ENCODE data around the gene TBX15.
"Not testable (repeated sequence)": the region's sequence is repeated elsewhere in the genome, so short reads cannot be mapped to it uniquely, and the experiment has no call there.

The TBX15 gene

DNA sequence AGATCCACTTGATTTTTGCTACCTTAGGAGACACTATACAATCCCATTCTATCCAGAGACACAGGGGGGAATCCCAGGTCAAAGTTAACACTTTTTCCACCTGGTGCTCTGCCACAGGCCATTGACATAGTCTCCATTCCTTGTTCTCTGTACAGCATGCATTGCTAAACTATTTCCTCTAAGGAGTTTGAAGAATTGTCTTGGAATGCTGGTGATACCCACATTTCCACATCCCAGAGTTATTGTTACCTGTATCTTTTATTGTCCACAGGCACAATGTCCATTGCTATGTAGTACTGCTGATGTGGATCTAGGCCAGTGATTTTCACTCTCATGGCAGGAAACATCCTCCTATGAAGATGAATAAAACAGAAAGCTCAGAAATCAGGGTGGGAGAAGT, 61.9 kb downstream of the TBX15 start:
- DNase-seq (ENCODE audit: low read depth in 2 of 2): no peak

DNA sequence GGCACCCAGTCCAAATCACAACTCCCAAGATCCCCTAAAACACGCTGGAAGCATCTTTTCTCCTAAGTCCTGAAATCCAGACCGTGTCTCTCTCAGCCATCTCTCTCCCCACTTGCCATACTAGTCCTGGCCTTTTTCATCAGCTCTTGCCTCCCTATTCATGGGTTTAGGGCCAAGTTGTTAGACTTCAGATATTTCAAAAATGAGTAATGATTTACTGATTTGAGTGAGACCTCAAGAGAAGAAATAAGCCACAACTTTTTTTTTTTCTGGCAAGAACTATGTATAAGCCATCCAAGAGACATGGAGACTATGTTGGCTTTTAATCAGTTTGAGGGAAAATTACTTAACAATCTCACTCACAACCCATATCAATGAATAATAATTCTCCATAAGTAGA, 62.5 kb downstream of the TBX15 start:
- no peak for DNase-seq (ENCODE audit: low read depth in 2 of 2)

DNA sequence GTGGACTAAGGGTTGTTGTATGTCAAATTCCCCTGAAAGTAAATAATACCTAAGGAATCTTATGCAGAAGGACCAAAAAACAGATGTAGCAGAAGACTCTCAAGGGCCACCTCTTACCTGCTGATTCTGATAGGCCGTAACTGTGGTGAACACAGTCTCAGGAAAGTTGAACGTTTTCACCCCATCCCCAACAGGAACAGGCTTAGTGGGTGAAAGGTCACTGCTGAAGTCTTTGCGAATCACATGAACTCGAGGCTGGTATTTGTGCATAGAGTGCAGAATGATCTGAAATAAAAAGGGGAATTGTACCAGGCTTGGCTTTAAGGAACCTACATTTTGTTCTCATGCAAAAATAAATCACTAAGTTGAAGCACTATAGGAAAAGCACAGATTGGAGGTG, 64.8 kb downstream of the TBX15 start:
- no peak for DNase-seq (ENCODE audit: low read depth in 2 of 2)

DNA sequence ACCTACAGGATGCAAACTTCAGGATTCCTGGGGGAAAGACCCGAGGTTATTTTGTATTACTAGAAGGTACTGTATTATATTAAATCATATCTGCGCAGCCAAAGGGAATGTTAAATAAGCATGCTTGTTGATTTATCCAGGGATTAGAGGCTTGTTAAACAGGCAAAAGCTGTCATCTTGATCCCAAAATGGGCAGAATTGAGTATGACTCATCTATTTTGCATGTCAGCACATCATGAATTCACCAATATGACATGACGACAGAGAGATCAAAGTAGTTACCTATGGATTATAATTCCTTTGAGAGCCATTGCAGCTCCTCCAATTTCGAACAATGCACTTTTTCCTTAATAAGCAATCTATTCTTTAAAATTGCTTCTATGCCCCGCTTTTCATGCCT, 66.1 kb downstream of the TBX15 start:
- DNase-seq (ENCODE audit: low read depth in 2 of 2): no peak

DNA sequence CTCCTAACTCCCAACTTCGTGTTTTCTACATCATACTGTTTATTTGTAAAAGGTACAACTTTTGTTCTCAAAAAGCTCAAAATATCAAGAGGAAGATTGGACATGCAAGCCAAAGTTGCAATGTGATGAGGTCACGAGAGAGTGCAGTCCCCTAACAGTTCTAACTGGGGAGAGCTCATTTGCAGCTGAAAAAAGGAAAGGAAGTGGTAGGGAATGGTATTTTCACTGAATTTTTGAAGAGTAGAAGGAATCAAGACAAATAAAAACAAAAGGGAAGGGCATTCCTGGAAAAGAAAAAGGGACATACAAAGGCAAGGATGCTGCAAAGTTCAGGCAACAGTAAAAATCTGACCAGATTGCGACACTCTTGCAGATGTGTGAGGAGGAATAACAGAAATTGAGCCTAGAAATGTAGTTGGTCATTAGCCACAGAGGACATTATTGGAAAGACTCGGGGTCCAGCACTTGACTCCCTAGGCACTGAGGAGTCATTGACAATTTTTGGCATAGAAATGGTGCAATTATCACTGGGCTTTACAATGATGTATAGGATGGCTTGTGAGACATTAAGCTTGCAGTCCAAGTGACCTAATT, 67.9 kb downstream of the TBX15 start:
- DNase-seq (ENCODE audit: low read depth in 2 of 2): no peak

DNA sequence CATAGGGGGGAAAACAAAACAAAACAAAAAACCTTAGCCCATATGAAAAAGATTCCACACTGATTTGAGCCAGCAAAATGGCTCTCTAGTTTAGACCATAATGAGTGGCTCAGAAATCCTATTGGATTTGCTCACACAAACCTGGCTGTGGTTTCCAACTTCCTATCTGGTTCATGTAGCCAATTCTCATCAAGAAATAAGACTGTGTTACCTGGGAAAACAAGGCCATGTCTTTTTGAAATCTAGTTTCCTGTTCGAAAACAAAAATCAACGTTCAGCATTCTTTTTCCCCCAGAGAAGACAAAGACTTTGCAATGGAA, 69.2 kb downstream of the TBX15 start:
- no peak for DNase-seq (ENCODE audit: low read depth in 2 of 2)

DNA sequence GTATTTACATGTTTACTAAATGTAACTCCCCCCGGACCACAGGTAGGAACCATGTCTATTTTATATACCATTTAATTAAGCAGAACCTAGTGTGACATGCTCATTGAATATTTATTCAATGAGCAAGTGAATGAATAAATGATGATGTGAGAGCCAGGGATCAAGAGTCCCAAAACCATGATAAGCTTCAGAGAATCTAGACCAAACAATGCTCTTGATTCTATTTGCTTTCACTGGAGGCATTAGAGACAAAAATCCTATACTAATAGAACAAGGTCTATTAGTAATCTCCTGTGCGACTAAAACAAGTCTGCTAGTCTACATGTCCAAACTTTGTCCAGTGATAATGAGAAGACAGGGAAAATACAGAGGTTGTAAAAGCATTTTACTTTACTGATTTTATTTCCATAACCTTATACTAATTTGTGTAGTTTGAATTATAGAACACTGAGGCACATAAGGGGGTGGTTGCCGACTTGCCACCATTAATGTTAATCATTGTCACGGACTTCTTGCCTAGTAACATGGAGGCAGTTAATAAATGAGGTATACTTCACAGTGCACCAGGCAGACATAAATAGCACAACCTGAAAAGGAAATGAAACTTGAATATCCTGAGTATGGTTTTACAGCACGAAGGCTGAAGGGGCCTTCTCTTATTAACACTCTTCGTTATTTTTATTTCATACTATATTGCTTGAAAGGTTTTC, 69.8 kb downstream of the TBX15 start:
- DNase-seq (ENCODE audit: low read depth in 2 of 2): no peak

DNA sequence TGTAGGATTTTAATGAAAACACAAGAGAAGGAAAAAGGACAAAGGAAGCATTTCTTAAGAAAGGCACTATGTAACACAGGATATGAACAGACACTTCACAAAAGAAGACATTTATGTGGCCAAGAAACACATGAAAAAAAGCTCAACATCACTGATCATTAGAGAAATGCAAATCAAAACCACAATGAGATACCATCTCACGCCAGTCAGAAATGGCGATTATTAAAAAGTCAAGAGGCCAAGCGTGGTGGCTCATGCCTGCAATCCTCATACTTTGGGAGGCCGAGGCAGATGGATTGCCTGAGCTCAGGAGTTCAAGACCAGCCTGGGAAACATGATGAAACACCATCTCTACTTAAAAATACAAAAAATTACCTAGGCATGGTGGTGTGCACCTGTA, 71.8 kb downstream of the TBX15 start:
- DNase-seq (ENCODE audit: low read depth in 2 of 2): not testable (repeated sequence)

DNA sequence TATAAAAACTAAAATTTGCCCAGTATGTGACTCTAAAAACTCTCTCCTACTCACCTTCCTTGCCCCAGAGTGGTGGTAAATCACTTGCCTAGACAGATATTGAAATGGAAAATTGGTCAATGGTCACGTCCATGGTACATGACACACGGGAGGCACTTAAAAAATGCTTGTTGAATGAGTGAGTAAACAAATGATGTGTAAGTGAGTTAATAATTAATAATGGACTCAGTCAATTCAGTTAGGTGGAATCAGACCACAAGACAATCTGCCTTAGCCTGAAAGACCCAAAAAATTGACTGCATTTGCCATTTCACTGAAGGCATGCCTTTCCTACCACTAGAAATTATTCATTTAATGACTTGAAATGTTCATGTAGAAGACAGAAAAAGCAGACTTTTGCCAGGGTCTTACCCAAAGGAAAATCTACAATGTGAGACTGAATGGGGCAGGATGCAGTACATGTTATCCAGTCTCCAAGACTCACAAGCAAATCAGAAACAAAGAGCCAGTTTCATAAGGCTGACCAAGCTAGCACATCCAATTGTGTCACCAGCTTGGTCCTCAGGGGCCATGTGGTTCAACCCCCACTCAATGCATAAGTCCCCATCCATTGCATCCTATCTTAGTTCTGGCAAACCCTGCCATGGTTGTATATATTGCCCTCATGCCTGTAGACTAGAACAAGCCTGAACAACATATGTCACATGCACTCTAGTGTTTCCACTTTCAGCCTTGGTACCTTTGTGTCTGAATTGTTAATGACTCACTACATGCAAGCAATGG, 73.6 kb downstream of the TBX15 start:
- DNase-seq (ENCODE audit: low read depth in 2 of 2): no peak

DNA sequence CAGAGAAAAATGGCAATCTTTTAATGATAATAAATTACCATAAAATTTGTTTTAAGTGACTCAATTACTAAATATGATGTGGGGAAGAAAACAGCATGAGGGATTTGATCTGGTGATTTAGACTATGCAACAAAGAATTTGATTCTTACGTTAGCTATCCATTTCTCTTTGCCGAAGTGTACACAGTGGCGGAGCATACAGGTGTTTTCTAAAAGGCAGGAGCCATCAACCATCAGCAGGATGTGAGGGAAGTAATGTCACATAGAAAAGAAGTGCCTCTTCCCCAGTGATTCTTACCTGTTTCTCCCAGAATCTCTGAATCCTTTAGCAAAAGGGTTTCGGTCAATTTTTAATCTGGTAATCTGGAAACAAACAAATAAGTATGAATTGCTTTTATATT, 74.3 kb downstream of the TBX15 start:
- DNase-seq (ENCODE audit: low read depth in 2 of 2): no peak

DNA sequence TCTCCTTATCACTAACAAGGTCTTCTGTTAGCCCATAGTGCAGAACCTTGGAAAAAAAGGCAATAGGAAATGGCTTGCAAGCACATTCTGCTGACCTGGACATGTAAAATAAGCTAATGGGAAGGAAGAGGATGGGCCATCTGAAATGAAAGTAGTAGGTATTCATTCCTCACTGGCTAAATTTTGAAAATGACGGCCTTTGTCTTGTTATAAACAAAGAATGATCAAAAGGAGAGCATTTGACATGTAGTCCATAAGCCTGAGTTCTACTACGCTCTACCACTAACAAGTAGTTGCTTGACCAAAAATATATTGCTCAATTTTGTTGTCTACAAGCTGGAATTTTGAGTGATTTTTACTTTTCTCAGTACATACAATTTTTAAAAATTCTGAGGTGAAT, 75.6 kb downstream of the TBX15 start:
- no peak for DNase-seq (ENCODE audit: low read depth in 2 of 2)

DNA sequence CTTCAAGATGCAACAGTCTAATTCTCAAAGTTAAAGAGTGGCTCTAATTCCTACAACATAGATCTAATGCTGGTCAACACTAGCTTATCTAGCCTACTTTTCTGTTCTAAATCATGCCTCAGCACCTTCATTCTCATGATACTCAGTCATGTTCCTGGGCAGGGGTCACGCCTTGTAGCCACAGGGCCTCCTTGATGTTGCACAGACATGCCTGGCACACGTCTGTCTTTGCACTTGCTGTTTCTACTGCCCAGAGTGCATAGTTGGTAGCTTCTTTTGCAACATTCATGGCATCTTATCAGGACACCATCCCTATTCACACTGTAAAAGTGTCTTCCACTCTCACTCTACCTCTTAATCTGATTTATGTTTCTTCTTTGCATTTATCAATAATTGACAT, 76.6 kb downstream of the TBX15 start:
- no peak for DNase-seq (ENCODE audit: low read depth in 2 of 2)

DNA sequence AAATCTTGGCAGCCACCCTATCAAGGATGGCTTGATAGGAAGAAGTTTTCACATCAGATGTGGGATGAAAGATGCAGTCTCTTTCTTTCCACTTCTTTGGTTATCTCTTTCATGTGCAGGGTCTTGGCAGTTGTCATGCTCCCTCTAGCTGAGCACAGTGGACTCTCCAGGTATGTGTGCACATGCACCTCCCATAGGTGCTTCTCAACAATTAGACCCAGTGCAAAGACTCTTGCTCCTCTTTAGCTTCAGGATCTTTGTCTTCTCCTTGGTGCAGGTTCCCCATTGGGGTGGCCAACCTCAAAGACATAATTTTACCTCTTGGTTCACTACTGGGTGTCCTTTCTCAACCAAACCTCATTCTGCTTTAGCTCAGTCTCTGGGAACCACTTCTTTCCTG, 80.7 kb downstream of the TBX15 start:
- no peak for DNase-seq (ENCODE audit: low read depth in 2 of 2)

DNA sequence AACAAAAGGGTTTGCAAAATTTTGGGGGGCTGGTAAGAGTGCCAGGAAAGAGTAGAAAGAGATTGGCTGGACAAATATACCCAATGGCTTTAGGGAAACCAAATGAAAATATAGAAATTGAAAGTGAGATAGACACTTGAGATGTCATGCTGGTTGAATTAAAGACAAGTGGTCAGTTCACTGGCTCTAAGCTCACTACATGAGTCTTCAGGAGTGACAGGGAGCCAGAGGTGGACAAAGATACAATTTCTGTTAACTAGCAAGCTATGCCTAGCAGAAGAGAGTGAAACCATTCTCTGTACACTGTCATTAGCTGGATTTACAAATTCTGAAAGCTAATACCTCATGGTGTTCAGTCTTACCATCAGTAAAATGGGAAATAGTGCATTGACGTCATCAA, 82.5 kb downstream of the TBX15 start:
- DNase-seq (ENCODE audit: low read depth in 2 of 2): no peak

DNA sequence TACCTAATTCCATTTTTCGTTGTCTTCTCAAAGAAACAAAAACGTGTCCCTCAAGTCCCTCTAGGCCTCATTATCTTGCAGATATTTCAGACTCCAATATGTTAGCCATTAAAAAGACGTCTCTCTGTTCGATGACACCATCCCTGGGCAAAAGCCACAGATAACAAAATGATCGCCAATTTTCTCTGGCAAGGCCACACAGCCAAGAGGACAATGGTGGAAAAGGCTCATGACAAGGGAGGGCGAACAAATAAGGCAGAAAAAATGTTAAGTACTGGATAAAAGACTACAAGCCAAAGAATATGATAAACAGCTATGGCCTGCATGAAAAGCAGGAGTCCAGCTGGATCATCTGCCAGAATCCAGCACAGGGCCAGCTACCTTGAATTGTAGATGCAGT, 82.9 kb downstream of the TBX15 start:
- DNase-seq (ENCODE audit: low read depth in 2 of 2): no peak

DNA sequence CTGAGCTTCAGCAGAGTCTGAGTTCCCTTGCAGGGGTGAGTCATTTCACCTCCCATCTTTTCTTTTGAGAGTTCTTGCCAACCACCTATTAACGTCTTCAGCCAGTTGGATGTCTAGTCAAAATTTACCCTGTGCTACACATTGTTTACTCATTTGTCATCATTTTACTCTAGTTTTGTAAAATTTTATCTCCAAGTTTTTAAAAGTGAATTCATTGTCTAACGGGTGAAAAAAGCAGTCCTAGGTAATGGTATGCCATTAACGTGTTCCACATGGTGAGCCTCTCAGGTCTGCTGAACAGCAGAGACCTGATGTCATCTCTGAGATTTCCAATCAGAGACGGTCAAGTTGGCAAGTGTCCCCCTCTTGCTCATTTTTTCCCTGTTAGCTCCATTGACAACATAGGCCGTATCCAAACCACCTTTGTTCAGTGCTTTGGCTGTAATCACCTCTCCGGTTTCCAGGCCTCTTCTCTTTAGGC, 85.4 kb downstream of the TBX15 start:
- DNase-seq (ENCODE audit: low read depth in 2 of 2): no peak

DNA sequence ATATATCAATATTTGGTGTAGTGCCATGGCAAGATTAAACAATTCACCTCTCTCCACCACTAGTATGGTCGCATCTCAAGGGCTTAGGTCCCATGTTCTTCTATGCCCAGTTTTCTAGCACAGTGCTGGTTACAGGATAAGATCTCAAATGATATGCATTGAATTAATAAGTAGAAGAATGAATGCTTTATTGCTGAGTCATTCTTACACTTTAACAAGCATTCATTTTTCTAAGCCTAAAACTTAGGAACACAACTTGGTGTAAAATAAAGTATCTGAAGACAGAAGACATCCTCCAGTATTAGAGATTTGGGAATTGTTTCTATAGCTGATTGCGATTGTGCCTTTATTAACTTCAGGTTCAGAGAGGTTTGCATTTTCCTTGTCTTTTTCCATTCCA, 85.8 kb downstream of the TBX15 start:
- DNase-seq (ENCODE audit: low read depth in 2 of 2): no peak

DNA sequence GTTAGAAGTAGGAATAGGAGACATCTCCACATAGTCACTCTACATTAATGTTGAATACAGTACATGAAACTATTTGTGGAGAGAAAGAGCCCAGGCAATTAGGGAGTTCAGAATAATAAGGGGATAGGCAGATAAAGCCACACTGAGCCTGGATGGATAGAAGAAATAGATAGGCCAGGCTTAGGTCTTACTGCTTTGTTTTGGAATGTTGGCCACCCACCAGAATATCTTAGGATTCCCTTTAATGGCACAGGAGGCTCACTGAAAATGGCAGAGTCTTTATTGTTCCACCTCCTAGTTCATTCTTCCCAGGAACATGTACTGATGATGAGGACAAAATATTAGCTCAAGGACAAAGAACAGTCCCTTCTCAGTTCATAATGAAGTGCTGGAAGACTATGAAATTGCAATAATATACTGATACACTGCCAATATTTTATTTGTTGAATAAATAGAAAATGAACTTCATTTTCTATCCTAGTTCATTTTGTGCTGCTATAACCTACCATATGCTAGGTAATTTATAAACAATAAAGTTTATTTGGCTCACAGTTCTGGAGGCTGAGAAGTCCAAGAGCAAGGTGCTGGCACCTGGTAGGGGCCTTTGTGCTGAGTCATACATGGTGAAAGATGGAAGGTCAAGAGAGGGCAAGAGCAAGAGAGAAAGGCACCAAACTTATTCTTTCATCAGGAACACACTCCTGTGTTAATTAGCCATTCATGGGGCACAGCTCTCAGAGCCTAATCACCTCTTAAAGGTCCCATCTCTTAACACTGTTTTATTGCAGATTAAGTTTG, 87.3 kb downstream of the TBX15 start:
- no peak for DNase-seq (ENCODE audit: low read depth in 2 of 2)

DNA sequence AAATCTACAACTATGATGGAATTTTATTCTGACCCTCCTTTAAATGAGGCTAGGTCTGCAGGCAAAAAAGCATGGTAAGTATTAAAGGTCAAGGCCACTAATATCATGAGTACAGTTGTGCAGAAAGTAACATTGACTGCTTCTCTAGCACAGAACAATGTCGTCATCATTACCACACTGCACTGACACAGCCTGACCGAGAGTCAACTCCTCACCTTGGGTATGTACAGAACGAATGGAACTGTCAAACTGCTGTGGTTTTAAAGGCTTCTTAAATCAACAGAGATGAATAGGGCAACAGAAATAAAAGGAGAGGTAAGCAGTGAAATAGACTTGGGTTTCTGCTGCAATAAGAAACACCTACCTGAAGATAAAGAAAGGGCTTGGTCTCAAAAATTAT, 88.8 kb downstream of the TBX15 start:
- no peak for DNase-seq (ENCODE audit: low read depth in 2 of 2)

DNA sequence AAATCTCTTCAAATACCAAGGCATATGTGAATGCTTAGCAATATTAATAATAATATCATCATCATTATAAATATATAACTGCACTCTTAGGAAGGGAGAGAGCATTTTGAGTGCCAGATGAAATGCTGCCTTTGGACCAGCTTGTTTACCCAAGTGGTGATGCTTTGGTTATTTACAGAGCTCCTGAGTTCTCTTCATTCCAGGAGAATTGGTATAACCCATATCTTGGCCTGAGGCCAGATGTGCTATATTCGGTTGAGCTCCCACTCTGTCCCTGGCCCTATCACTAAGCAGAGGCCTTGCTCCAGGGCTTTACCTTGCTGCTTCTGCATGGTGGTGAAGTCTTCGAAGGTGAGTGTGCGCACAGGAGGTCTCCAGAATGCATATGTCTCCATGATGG, 89.4 kb downstream of the TBX15 start:
- DNase-seq (ENCODE audit: low read depth in 2 of 2): no peak

DNA sequence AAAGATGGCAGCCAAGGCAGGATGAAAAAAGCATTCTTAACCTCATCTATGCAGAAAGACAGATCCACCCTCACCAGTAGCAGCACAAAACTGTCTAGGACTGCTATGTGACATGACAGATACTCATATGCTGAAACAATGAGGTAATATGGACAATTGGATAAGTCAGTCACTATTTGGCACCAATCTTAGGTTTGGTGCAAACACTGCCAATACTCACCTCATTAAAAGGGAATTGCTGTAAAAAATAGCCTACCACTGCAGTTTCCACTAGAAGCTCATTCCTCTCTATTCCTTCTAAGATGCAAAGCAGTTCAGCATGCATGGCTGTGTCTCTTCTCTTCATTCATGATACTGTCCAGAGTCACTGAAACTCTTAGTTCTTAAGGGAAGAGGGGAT, 91.7 kb downstream of the TBX15 start:
- DNase-seq (ENCODE audit: low read depth in 2 of 2): no peak

DNA sequence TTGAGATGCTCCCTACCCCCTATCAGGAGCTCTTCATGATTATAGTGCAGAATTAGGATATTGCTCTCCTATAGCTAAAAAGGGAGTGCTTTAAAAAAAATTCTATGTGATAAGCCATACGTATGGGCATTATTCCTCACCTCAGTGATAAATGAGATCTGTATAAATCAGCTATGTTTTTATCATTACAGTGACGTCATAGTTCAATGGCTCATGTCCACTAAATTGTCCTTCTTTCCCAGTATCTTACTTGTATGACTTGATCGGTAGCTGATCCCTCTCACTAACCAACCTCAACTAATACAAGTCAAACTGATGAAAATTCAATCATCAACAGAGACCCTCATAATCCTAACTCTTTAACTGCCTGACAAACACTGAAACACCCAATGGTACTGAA, 93.3 kb downstream of the TBX15 start:
- DNase-seq (ENCODE audit: low read depth in 2 of 2): no peak
